Measurements from ENCODE around the gene MICA. TPM values are rescaled to one million over a fixed set of nuclear protein-coding genes. Genes with fewer than 3 reads are reported as not detected.
"Not testable (repeated sequence)": the region's sequence is repeated elsewhere in the genome, so short reads cannot be mapped to it uniquely, and the experiment has no call there.

MICA gene
- total RNA-seq, 1 donor from 2014 or later = 33.1 TPM

GRCh38 chr6:31426395-31427354 is 23.3 kb downstream of the MICA start:
- Histone ChIP-seq H3K36me3 (no peaks in the 10 kb centered on the region), H3K4me1 (no peaks in the 10 kb centered on the region), H3K27me3 (ENCODE audit: low read depth) (no peaks in the 10 kb centered on the region), H3K27ac (no peak overlapping the region), H3K4me3 (no peak overlapping the region), H3K9me3 (no peaks in the 10 kb centered on the region)
- intact Hi-C loops (cut with DNase I) = no loop called here
- ATAC-seq (no peak), DNase-seq (no peak)
- TF ChIP-seq CTCF (IDR thresholded peaks at IDR 0.05) = no peak

- ATAC-seq = no peak
Measured at GRCh38 chr6:31430449-31430848, 27.1 kb downstream of the MICA start.

GRCh38 chr6:31435051-31435450 is 31.7 kb downstream of the MICA start:
- ATAC-seq; H3K36me3 ChIP-seq; intact Hi-C loops (cut with DNase I); H3K27ac ChIP-seq; H3K4me1 ChIP-seq; H3K9me3 ChIP-seq; H3K4me3 ChIP-seq; H3K27me3 ChIP-seq (ENCODE audit: low read depth); DNase-seq: not testable (repeated sequence)

More at GRCh38 chr6:31430449-31430848, 27.1 kb downstream of the MICA start:
- Histone ChIP-seq H3K9me3 (no peaks in the 10 kb centered on the region), H3K4me3 (no peak overlapping the region), H3K27me3 (ENCODE audit: low read depth) (no peaks in the 10 kb centered on the region), H3K36me3 (no peaks in the 10 kb centered on the region), H3K4me1 (no peaks in the 10 kb centered on the region), H3K27ac (no peak overlapping the region)
- no peak for TF ChIP-seq CTCF (IDR thresholded peaks at IDR 0.05)
- intact Hi-C loops (cut with DNase I) = no loop called here
- DNase-seq = no peak

GRCh38 chr6:31438222-31438621 is 34.8 kb downstream of the MICA start:
- Histone ChIP-seq H3K36me3 (no peaks in the 10 kb centered on the region), H3K27ac (no peak overlapping the region), H3K9me3 (peaks cover 7% of the 10 kb centered on the region), H3K4me3 (no peak overlapping the region), H3K27me3 (ENCODE audit: low read depth) (peaks cover 5% of the 10 kb centered on the region), H3K4me1 (no peaks in the 10 kb centered on the region)
- TF ChIP-seq CTCF (IDR thresholded peaks at IDR 0.05) = no peak
- no peak for DNase-seq
- intact Hi-C loops (cut with DNase I) = no loop called here
- ATAC-seq = no peak

GRCh38 chr6:31438677-31439076 is 35.3 kb downstream of the MICA start:
- Histone ChIP-seq H3K27ac (no peak overlapping the region), H3K27me3 (ENCODE audit: low read depth) (peaks cover 5% of the 10 kb centered on the region), H3K4me3 (no peak overlapping the region), H3K36me3 (no peaks in the 10 kb centered on the region), H3K9me3 (peaks cover 7% of the 10 kb centered on the region), H3K4me1 (no peaks in the 10 kb centered on the region)
- no peak for TF ChIP-seq CTCF (IDR thresholded peaks at IDR 0.05)
- intact Hi-C loops (cut with DNase I) = no loop called here
- no peak for ATAC-seq
- DNase-seq = no peak
